HUDEP-2 (cell line): ENCODE measurements around the gene LRTM2.

Source experiments
- DNase-seq, 76 experiments: peaks; one replicate each; lab custom pipeline; 2025; ENCODE audit not compliant: unreplicated experiment in 76 of 76; lab: John Stamatoyannopoulos, UW

The LRTM2 gene

DNA sequence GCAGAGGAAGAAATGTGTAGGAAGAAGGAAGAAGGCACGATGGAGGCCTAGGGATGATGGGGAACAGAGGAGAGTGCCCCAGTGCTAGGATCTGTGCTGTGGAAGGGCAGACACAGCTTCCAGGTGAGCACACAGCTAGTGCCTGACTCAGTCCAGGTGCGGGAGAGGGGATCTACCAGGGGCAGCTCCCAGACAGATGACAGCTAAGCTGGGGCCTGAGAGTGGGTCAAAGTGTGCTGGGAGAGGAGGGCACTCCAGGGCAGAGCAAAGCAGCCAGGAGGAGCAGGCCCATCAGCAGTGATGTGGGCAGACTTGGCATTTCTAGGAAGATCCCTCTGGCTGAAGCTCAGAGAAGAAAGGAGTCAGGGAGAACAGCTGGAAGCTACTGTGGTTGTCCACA, 36.7 kb downstream of the LRTM2 start:
- DNase-seq: no peak

DNA sequence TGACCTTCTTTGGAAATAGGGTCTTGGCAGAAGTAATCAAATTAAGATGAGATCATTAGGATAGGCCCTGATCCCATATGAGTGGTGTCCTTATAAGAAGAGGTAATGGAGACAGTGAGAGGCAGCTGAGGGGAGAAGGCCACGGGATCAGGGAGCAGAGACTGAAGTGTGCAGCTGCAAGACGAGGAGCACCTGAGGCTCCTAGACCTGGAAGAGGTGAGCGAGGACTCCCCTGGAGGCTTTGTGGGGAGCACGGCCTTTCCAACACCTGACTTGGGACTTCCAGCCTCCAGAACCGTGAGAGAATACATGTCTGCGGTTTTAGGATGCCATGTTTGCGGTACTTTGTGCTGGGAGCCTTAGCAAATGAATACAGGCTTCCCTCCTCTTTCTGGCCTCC, 37.5 kb downstream of the LRTM2 start:
- DNase-seq: no peak

DNA sequence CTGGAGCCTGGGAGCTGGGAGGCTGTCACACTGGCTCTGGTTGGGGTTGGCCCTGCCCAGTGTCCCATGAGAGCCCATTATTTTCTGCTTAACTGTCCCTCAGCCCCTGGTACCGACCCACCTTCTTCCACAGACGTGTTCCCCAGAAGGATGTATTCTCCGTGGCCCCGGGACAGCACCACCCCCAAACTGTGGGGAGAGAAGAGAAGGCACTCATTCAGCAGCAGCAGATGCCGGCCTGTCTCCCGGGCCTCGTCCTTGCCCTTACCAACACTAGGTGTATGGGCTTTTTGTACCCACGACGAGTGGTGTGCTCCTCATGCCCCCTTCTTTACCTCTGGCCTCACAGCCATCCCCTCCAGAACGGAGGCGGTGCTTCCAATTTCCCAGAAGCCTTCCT, 38.1 kb downstream of the LRTM2 start:
- no peak for DNase-seq

DNA sequence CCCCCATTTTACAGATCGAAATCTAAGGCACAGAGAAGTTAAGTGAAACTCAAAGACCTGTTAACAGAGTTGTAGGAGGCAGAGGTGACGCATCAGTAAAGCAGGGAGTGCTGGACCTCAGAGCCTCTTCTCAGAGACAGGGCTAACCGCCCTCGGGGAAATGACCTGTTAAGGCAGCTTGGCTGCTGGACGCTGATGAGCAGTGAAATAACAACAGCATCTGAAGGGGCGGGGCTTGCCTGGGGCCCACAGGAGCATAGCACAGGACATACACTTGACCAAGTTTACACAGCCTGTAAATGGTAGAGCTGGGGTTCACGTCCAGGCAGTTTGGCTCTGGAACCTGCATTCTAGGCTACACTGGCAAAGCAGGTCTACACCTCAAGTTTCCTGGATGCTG, 39.3 kb downstream of the LRTM2 start:
- no peak for DNase-seq

DNA sequence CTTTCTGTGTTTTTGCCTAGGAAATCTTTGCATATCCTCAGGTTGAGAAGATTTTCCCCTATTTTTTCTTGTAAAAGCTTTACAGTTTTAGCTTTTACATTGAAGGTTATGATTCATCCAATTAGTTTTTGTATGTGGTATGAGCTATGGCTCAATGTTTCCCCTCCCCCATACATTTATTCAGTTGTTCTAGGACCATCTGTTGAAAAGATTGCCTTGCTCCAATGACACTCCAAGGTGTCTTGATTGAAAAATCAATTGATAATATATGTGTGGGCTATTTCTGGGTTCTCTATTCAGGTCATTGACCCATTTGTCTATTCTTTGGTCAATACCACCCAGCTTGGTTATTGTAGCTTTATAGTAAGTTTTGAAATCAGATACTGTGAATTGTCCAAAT, 42.6 kb downstream of the LRTM2 start:
- DNase-seq: no peak

DNA sequence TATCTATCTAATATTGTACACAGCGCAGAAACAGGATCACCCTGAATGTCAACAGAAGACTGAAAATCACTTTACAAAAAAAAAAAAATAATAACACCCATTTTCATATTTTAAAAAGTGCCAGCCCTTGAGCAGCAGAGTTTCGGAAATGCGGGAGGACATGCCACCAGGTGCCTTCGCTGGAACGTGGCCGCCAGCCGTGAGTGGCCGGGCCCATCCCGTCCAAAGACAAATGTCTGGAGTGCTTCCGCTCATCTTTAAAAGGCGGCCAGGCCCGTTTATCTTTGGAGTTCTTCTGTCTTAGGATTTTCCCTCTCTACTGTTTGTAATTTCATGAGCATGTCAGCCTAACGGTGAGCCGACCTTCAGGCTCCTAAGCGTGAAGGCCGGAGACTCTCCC, 43.5 kb downstream of the LRTM2 start:
- no peak for DNase-seq

DNA sequence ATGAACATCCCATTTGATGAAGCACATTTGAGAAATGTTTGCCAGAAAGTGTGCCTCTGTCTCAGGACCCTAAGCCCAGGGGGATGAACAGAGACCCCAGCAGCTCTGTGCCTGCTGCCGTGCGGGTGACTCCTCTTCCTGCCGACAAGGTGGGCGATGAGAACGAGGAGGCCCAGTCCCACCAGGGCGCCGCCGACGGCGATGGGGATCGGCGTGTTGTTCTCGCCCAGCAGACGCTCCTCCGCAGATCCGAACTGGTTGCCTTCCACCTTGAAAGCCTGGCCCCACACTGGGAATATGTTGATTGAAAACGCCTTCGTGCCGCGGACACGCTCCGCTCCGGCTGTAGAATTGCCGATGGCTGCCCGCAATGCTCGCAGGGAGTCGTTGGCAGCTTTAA, 44.1 kb downstream of the LRTM2 start:
- no peak for DNase-seq

DNA sequence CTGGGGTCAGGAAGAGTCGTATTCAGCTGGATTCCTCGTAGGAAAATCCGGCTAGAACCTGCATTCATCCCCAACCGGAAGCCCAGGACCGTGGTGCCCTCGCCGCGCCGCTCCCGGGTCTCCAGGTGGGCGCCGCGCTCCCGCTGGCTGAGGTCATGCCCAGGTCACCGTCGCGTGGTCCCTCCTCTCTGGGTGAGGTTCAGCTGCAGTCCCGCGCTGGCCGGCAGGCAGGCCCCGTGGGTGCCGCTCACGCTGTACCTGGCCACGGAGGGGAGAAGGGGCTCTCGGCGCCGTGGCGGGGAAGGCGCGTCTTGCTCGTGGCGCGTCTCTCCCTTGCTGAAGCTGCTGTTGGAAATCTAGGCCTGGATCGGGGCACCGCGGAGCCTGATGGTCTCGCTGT, 44.5 kb downstream of the LRTM2 start:
- no peak for DNase-seq

DNA sequence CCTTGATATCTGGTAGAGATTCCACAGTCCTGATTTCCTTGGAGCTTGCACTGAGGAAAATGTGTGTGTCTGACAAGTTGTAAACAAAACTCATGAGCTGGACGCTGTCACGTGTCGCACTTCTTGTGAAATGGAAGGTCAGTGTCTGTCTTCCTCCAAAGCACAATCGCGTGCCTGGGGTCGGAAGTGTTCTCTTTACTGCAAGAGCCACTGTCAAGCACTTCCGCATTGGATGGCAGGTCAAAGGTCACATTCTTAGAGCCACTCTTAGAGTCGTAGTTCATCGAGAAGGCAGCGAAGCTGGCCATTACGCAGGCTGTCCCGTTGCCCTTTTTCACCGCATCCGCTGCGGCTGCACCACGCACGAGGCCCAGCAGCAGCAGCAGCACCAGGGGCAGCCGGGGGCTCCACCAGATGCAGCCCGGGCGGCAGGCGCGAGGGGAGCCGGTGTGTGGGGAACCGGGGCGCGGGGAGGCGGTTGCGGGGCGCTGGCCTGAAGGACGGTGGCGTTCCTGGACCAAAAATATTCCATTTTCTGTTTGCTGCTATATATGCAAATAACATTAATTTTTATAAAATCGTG, 45.0 kb downstream of the LRTM2 start:
- DNase-seq: no peak

DNA sequence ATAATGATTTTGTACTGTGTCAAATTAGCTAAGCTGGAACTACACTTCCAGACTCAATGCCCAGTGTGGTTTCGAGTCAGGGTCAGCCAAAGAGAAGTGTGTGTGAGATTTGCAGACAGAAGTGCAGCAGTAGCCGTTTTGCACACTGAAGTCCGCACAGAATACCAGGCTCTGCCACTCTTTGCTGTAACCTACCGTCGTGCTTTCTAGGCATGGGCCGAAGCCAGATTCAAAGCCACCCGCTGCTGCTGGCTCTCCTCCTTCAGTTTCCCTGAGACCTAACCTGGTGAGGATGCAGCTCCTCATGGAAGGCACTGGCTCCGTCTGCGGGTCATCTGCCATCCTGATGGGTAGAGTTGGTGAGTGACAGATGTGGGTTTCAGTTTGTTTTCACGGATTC, 48.8 kb downstream of the LRTM2 start:
- no peak for DNase-seq

DNA sequence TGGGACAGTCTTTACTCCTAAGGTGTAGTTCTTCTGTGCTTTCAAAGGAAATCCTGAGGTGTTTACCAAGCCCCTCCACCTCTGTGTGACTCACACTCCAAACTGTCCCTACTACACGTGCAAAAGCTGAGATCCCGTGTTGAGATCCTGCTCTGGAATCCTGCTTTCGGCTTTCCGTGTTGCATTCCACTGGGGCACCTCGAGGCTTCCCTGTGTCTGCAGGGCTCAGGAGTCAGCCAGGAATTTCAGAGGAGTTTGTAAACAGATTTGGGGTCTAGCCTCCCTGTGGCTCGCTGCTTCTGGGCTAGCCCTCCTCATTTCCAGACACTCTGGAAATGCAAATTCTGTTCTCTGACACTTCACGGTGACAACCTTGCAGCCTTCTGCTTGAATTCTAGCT, 49.7 kb downstream of the LRTM2 start:
- DNase-seq: no peak

DNA sequence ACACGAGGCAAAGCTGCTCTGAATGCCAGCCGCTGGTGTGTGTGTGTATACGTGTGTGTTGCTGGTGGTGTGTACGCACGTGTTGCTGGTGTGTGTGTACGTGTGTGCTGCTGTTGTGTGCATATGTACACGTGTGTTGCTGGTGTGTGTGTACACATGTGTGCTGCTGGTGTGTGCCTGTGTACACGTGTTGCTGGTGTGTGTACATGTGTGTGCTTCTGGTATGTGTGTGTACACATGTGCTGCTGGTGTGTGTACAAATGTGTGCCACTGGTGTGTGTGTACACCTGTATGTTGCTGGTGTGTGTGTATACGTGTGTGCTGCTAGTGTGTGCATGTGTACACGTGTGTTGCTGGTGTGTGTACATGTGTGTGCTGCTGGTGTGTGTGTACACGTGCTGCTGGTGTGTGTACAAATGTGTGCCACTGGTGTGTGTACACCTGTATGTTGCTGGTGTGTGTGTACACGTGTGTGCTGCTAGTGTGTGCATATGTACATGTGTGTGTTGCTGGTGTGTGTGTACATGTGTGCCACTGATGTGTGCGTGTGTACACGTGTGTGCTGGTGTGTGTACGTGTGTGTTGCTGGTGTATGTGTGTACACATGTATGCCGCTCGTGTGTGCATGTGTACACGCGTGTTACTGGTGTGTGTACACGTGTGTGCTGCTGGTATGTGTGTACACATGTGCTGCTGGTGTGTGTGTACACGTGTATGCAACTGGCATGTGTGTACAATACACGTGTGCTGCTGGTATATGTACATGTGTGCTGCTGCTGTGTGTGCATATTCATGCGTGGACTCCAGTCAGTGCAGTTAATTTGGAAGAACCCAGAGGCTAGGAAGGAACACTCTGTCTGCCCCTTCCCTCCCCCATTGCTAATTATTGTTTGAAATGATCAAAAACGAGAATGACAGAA, 50.9 kb downstream of the LRTM2 start:
- no peak for DNase-seq

DNA sequence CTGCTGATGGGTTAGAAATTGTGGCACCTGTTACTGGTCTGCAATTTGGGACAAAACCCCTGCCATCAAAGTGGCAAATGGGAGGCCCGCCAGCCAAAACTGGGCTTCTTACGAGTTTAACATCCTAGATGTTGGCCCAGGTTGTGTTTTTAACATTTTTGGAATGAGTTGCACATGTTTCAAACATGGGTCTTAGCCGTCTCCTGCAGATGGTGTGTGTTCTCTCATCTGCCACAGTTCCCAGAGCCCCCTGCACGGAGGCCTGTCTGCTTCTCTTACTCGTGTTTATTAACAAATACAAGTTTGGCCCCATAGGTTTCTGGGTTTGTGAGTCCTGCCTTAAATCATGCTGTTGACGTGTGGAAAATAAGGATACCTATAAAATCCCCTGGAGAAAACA, 51.6 kb downstream of the LRTM2 start:
- DNase-seq: no peak

DNA sequence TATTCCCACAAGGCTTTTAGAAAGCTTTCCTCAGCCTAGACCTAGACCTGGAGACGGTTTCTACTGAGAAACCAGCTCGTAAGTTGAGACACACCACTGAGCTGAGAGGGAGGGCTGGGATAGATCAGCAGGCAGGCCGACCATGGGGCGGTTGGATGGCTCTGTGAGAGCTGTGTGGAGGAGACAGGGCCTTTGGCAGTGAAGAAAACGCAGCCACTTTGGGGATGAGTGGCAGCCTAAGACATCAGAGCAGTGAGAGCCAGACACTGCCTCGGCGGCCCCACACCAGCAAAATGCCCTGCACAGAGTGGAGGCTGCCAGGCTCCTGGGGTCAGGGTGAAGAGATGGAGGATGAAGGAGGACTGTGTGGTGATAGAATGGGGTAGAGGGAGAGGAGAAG, 52.1 kb downstream of the LRTM2 start:
- no peak for DNase-seq

DNA sequence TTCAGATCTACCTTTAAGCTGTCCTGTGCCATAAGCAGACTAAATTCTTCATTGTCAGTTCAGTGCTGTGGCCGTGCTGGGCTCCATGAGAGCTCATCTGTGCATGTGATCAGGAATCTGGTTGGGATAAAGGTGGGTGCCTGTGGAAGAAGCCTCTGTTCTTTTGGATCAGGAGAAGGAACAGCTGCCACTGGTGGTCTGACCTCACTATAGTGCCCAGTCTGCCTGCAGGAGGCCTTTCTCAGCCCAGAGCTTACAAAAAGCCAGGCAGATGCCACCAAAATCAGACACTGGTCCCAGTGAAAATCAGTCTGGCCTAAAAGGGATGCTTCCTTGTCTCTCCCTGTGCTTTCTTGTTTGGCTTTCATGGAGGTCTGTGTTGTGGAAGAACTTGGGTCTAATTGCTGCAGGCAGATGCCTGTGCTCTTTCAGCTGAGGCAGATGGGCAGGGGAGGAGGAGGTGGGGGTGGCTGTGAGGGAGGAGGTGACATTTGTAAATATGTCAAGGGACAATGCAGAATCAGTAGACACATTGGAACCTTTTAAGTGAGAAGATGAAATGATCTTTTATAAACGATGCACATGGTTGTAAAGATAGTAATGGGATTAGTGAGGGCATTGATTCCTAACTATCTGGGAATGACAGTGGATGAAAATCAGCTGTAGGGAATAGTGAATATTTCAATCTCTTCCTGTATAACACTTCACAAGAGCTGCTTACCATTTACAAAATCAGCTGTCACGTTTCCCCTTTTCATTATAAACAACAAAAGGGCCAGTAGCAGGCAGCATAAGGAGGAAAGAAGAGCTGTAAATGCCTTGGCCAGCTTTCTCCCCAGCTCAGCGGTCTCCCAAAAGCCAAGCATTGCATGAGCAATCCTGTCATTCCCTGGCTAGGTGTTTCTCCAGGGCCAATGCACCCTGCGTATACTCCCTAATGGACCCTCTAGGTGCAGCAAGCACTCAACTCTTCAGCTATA, 53.5 kb downstream of the LRTM2 start:
- no peak for DNase-seq

DNA sequence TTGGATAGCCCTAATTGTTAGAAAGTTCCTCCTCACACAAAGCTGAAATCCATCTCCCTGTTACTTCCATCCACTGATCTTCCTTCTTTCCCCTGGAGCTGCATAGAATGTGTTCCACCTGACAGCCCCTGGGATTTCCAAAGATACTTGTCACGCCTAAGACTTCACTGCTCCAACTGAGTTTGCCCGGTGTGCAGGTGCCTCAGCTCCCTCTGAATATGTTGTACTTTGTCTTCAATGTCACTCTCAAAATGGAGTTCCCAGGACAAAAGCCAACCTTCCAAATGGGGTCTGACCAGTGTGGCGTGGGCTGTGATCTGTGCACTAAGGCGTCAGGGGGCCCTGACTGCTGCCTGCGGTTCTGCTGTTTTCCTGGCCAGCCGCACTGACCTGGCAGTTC, 55.2 kb downstream of the LRTM2 start:
- no peak for DNase-seq

DNA sequence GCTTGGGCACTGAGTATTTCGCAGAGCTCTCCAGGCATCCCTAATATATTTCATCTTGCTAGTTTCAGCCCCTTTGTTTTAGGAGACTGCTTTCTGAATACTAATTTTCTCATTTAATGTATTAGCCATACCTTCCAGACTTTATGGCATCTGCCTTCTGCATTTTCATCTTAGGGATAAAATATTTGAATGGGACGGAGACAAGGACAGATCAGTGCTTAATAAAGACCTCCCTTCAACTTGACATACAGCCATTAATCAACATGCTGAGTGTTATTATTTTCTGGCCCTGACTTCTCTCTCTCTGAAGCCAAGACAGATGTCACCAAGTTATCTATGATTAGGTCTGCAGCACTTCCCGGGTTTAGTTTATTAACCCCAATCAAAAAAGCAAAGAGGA, 55.7 kb downstream of the LRTM2 start:
- no peak for DNase-seq

DNA sequence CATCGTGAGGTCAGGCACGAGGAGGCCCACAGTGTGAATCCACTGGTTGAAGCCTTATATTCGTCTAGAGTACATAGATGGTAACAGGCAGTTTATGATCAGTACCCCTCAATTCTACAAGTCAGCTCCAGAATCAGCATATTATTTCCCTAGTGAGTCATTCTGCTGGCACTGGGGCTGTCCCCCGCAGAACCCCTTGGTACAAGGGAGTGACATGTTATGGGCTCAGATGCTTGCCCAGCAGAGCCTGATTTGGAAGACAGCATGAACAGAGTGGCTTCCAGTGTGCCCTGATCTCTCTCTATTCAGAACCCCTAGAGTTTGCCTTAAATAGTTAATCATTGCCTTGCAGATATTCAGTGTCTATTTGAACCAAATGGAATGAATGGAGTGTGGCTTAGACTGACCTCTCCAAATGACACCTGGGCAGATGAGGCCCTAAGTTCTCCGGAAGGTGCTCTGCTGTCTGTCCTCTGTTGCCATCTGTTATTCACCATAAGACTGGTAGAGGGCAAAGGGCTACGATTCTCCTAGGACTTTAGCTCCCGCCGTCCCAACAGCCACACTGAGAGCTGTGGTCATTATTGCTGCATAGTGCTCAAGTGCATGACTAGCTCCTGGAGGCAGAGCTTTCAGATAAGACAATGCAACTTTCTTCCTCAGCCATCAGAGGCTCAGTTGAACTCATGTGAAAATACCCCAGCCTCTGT, 57.0 kb downstream of the LRTM2 start:
- no peak for DNase-seq

DNA sequence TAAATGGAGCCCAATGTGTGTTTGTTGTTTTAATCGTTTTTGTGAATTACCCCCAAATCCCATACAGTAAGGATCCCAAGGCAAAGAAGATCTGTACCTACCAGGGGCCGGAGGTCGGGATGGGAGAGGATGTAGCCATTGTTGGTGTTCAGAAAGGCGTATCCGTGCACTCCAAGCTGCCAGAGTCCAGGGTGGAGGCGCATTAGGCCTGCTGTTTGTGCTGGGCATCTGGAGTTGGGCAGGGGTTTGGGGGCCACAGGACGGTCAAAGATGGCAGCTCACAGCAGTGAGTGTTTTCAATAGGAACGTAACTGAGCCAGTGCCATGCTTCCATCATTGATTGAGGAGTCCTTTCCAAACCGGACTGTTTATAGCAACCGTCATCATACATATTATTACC, 57.8 kb downstream of the LRTM2 start:
- no peak for DNase-seq

DNA sequence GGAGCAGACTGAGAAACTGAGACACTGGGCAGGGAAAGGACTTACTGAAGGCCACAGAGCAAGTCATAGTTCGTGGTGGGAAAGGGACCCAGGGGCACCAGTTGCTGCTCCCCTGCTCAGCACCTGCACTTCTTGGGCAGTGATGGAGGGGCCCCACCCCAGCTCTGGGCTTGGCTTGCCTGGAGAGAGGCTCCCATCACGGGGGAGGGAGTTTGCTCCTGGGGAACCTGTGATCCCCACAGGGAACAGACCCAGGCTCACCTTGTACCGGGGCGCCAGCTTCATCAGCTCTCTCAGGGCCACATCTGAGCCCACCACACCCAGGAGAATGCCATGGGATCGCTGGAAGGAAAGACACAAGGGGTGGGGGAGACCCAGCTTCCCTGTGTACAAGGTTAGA, 58.3 kb downstream of the LRTM2 start:
- DNase-seq: no peak

DNA sequence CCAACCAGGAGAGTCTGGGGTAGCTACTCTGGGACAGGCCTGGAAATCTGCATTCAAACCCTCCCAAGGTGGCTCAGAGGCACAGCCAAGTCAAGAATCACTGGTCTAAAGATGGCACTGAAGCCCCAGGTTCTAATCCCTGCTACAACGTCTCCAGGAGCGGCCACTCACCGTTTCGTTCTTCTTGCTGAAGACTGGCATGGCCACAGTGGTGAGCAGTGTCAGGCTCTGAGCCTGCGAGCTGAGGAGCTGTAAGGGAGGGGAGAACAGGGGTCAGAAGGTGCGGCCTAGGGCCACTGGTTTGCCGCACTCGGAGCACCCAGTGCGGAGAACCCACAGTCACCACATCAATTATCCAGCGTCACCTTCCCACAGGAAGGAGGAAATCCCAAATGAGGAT, 59.3 kb downstream of the LRTM2 start:
- no peak for DNase-seq
